ENCODE results near the gene TBC1D5. TPM values are rescaled to one million over a fixed set of nuclear protein-coding genes. Genes with fewer than 3 reads are reported as not detected.
"Not testable (repeated sequence)": the region's sequence is repeated elsewhere in the genome, so short reads cannot be mapped to it uniquely, and the experiment has no call there.

The TBC1D5 gene
- total and polyA plus RNA-seq, 12 donors = 6.4 to 108 (median 70.7) TPM

GRCh38 chr3:17717411-17717810 is 25.0 kb downstream of the TBC1D5 start:
- TF ChIP-seq CTCF (IDR thresholded peaks at IDR 0.05) (no peak), POLR2A (IDR thresholded peaks at IDR 0.05) (no peak)
- Histone ChIP-seq H3K36me3 (replicated peaks in 1 of 2) (no peaks in the 10 kb centered on the region), H3K27me3 (no peaks in the 10 kb centered on the region), H3K9me3 (replicated peaks in 1 of 3) (peaks cover 0 to 9% (median 0%) of the 10 kb centered on the region in 3 donors), H3K27ac (no peak overlapping the region), H3K4me1 (replicated peaks in 1 of 2) (no peaks in the 10 kb centered on the region), H3K4me3 (no peak overlapping the region)
- DNase-seq = no peak
- intact Hi-C loops (cut with DNase I) = no loop called here

GRCh38 chr3:17714473-17714872 is 28.0 kb downstream of the TBC1D5 start:
- Histone ChIP-seq H3K4me1 (replicated peaks in 1 of 2) (peaks cover 0 to 2% of the 10 kb centered on the region in 2 donors), H3K27me3 (no peaks in the 10 kb centered on the region), H3K27ac (no peak overlapping the region), H3K9me3 (replicated peaks in 1 of 3) (peaks cover 0 to 9% (median 0%) of the 10 kb centered on the region in 3 donors), H3K4me3 (no peak overlapping the region), H3K36me3 (replicated peaks in 1 of 2) (no peaks in the 10 kb centered on the region)
- no peak for DNase-seq
- TF ChIP-seq CTCF (IDR thresholded peaks at IDR 0.05) (no peak), POLR2A (IDR thresholded peaks at IDR 0.05) (no peak)
- intact Hi-C loops (cut with DNase I) = no loop called here
- 96 to 100% (median 98%) methylated on average over 2 of the region's 2 CpGs for WGBS, 4 donors

- 82 to 91% (median 88%) methylated on average over 1 of the region's 1 CpG for WGBS, 4 donors
- Histone ChIP-seq H3K27ac (no peak overlapping the region), H3K27me3 (no peaks in the 10 kb centered on the region), H3K9me3 (replicated peaks in 1 of 3) (peaks cover 0 to 6% (median 0%) of the 10 kb centered on the region in 3 donors), H3K4me1 (replicated peaks in 1 of 2) (peaks cover 0 to 14% of the 10 kb centered on the region in 2 donors), H3K36me3 (replicated peaks in 1 of 2) (no peaks in the 10 kb centered on the region), H3K4me3 (no peak overlapping the region)
- no peak for DNase-seq
- TF ChIP-seq POLR2A (IDR thresholded peaks at IDR 0.05) (no peak), CTCF (IDR thresholded peaks at IDR 0.05) (no peak)
- intact Hi-C loops (cut with DNase I) = no loop called here
Observed at GRCh38 chr3:17709236-17709810, 33.1 kb downstream of the TBC1D5 start.

- H3K27ac ChIP-seq = no peak overlapping the region
- H3K4me1 ChIP-seq (replicated peaks in 1 of 2) = peaks cover 0 to 14% of the 10 kb centered on the region in 2 donors
- DNase-seq = no peak
- H3K9me3 ChIP-seq (replicated peaks in 1 of 3) = no peaks in the 10 kb centered on the region
- H3K4me3 ChIP-seq = no peak overlapping the region
- no peak for TF ChIP-seq POLR2A (IDR thresholded peaks at IDR 0.05)
- TF ChIP-seq CTCF (IDR thresholded peaks at IDR 0.05) = no peak
- no peaks in the 10 kb centered on the region for H3K36me3 ChIP-seq (replicated peaks in 1 of 2)
- intact Hi-C loops (cut with DNase I) = no loop called here
- H3K27me3 ChIP-seq = no peaks in the 10 kb centered on the region
- 60 to 88% (median 75%) methylated on average over 4 of the region's 4 CpGs for WGBS, 4 donors
Observed at GRCh38 chr3:17707813-17708543, 34.5 kb downstream of the TBC1D5 start.

- peaks cover 0 to 14% of the 10 kb centered on the region in 2 donors for H3K4me1 ChIP-seq (replicated peaks in 1 of 2)
- DNase-seq; H3K9me3 ChIP-seq (replicated peaks in 1 of 3); H3K36me3 ChIP-seq (replicated peaks in 1 of 2); intact Hi-C loops (cut with DNase I); H3K4me3 ChIP-seq; H3K27ac ChIP-seq; H3K27me3 ChIP-seq: not testable (repeated sequence)
- 86 to 99% (median 96%) methylated on average over 7 to 15 of the region's 15 CpGs for WGBS, 4 donors
Observed at GRCh38 chr3:17705991-17706390, 36.4 kb downstream of the TBC1D5 start.

- H3K36me3 ChIP-seq (replicated peaks in 1 of 2); H3K4me3 ChIP-seq; H3K4me1 ChIP-seq (replicated peaks in 1 of 2); H3K9me3 ChIP-seq (replicated peaks in 1 of 3); H3K27me3 ChIP-seq; intact Hi-C loops (cut with DNase I); H3K27ac ChIP-seq; DNase-seq: not testable (repeated sequence)
- WGBS, 4 donors = 95 to 100% (median 98%) methylated on average over 2 of the region's 2 CpGs
Observed at GRCh38 chr3:17699815-17700214, 42.6 kb downstream of the TBC1D5 start.

GRCh38 chr3:17695665-17696064 is 46.8 kb downstream of the TBC1D5 start:
- H3K27ac ChIP-seq; intact Hi-C loops (cut with DNase I); DNase-seq; H3K4me3 ChIP-seq; H3K27me3 ChIP-seq; H3K4me1 ChIP-seq (replicated peaks in 1 of 2); H3K9me3 ChIP-seq (replicated peaks in 1 of 3); H3K36me3 ChIP-seq (replicated peaks in 1 of 2): not testable (repeated sequence)
- 89 to 96% (median 92%) methylated on average over 2 of the region's 2 CpGs for WGBS, 4 donors
